GM19452 (cell line): ENCODE data around the gene RPAP3.
A peak's percentile ranks its signal among the peaks of the same experiment; 100 is the strongest.

Experiments
- ATAC-seq: cut with Tn5 transposase; IDR thresholded peaks from one replicate; pipeline ENCODE4 v1.9.1; 2021; ENCODE audit not compliant: unreplicated experiment

The RPAP3 gene, protein sequence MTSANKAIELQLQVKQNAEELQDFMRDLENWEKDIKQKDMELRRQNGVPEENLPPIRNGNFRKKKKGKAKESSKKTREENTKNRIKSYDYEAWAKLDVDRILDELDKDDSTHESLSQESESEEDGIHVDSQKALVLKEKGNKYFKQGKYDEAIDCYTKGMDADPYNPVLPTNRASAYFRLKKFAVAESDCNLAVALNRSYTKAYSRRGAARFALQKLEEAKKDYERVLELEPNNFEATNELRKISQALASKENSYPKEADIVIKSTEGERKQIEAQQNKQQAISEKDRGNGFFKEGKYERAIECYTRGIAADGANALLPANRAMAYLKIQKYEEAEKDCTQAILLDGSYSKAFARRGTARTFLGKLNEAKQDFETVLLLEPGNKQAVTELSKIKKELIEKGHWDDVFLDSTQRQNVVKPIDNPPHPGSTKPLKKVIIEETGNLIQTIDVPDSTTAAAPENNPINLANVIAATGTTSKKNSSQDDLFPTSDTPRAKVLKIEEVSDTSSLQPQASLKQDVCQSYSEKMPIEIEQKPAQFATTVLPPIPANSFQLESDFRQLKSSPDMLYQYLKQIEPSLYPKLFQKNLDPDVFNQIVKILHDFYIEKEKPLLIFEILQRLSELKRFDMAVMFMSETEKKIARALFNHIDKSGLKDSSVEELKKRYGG

DNA sequence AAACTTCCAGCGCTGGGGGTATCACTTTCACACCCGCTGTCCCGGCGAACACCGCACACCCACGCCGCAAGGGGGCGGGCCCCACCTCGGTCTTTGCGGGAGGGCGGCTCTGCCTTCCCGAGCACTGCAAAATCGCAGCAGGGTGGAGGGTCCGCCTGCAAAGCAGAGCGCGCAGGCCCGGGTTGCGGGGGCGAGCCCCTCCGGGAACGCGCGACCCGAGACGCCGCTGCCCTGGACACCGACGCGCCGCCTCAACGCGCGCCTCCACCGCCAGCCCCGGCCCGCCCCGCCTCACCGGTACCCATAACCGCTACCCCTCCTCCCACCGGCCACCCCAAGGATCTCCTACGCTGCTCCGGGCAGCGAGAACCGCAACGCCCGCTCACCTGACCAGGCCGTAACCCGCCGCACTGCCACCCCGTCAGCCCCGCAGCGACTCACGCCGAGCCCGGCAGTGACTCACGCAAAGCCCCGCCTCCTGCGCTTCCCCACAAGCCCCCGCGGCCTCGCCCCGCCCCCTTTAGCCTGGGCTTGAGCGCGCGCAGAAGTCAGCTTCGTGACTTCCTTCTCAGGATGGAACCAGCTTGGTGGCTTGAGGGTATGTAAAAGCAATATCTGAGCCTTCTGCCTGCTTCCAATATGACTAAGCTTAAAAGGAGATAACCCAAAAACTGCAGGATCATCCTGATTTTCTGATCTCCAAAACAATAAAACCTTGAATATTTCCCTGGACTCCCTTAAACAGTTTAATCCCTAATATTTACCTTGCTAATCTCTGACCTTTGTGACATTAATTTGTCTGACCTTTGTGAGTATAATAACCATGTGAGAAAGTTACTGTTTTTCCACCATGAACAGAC is at the start of gene RPAP3:
TSS of gene RPAP3 (minus strand) at position 465 of the 860 bp plus-strand sequence. CDS start 3,190 bp downstream, outside the sequence.
- peak; percentile 79 for ATAC-seq

DNA sequence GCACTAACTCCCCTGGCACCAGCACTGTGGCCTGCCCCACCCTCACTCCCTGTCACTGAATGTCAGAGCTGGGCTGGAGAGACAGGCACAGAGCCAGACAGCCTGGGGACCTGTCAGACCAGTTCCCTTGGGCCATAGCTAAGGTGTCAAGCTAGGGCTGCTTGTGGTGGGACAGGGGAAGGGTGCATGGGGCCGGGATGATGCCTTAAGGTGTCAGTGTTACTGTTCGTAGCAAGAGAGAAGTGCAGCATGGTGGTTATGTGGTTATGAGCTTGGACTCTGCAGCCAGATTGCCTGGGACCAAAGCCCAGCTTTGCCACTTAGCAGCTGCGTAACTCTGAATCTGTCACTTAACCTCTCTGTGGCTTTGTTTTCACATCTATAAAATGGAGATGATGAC is 49.1 kb upstream of the RPAP3 start:
- peak; percentile 23 for ATAC-seq

DNA sequence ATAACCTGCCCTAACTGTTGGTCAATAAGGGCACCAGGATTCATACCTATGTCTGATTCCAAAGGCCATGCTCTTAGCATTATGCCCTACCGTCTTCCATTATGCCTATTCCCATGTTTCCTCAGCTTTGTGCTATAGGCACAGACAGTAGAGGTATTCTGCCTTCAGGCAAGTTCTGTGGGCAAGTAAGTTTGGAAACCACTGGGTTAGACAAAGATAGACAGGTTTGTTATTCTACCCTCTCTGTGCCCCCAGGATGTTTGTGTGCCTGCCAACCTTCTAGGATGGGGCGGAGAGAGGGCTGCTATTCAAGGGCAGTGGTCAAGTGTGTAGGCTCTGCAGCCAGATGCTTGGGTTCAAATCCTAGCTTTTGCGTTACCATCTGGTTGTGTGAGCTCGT is 48.3 kb upstream of the RPAP3 start:
- no peak for ATAC-seq

DNA sequence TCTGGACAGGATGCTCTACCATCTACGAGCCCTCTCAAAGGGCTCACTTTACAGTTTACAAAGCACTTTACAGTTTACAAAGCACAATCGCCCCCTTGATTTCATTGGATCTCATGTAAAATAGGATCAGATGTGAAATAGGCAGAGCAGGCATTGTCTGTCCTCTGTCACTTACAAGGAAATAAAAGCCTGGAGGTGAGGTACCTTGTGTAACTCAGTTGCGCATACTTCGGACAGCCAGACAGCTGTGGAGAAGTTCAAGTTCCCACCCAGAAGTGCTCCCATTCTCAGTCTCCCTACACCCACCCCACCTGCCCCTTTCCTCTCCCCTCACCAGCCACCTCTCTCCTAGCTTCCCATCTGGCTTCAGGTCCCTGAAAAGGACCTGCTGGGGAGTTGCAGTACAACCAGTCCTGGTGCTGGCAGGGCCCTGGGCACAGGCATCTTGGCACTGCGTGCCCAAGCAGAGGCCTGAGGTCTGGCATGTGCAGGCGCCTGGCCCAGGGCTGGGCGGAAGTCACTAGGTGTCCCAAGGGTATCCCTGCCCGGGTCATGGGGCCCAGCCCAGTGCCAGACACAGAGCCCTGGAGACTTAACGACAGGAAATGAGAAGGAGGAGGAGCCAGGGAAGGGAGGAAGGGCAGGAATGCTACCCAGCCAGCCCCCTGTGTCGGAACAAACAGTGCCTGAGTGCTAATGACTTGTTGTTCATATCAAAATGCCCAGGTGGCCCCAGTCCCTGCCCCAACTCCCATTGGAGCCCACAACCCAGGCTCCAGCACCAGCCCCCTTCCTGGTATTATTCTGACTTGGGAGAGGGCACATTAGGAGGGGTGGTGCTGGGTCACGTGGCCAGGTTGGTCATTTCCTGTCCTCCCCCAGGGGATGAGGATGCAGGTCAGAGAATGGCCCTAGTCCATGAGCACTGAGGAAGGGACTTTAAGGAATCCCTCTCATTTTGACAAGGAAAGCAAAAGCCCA is 47.5 kb upstream of the RPAP3 start:
- ATAC-seq: no peak

DNA sequence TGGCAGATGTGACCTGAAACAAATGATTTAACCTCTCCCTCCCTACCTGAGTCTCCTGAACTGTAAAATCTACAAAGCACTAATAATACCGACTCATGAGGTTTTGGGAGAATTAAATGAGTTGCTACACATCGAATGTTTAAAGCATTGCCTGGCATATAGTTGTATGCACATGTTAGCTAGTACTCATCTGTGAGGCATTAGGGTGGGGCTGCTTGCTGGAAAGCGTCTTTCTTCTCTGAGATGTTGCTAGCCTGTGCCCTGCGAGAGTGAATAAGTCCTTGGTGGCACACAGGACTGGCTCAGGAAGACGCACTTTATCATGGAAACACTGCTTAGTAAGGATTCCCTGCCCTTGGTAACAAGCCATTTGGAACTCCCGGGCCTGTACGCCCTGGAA is 46.7 kb upstream of the RPAP3 start:
- ATAC-seq: no peak

DNA sequence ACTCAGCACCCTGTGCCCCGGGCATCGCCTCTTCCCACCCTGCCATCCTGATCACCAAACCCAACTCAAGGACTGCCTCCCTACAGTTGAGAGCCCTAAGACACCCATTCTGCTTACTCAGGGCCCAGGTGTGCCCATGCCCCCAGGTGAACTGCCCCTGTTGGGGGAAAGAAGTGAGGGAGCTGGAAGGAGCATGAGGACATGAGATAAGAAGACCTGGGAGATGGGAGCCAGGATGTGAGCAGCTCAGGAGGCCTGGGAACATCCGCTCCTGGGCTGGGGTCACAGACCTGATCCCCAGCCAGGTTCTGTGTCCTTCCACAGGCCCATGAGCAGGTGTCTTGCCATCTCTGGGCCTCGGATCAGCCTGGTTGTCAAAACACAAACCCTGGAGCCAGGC is 46.3 kb upstream of the RPAP3 start:
- no peak for ATAC-seq

DNA sequence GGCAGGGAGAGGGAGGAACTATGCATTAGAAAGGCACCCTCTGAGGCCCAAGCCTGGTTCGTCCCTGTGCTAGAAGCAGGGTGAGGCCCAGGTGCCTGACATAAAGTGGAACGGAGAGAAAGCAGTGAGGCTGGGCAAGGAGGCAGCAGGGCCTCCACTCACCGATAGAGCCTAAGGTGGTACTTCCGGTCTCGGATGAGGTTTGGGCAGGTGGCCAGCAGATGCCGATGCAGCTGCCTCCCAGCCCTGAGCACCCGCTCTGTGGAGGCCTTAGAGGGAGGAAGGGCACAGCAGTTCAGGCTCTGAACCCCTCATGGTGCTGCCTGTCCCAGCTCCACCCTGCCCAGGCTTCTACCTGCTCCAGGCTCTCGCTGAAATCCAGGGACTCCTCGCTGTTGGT is 45.7 kb upstream of the RPAP3 start:
- no peak for ATAC-seq

DNA sequence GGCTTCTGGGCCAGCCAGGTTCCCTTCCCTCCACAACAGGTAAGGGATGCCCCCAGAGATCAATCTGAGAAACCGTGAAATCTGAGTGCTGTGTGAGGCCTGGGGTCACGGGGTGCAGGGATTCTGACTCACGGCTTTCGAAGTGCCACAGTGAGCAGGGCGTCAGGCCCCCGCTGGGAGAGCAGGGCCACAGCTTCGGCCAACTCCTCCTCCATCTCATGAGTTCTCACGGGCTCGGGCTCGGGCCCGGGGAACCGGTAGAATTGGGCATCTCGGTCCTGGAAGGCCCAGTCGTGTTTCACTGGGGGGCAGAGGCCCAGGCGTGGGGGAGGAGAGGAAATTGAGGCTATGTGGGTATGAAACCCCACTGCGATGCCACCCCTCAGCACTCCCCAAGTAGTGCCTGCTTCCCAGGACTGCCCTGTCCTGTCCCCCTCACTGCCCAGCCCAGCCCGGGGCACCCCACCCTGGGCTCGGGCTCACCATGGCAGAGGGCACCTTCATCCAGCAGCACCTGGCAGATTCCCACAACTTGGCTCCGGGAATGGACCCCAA is 45.2 kb upstream of the RPAP3 start:
- ATAC-seq: no peak

DNA sequence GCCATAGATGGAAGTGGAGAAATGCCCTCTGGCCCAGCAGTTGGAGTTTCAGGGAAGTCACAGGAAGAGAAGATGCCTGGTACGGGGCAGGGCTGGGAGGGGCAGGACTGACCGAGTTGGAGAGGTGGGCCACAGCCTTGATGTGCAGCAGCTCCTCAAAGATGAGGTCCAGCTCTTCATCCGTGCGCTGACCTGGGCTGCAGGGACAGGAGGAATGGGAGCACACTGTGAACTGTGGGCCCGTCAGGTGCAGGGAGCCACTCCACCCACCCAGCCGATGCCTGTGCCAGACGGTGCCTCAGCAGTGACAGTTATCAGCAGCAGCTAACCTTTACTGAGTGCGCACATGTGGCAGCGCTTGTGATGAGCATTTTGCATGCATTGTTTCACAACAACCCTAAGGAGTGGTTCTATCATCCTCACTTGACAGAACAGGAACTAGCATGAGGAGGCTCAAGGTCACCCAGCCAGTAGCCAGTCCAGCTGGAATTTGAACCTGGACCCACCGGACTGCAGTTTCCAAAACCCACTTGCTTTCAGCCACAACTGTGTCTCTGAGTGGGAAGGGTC is 44.5 kb upstream of the RPAP3 start:
- ATAC-seq: no peak

DNA sequence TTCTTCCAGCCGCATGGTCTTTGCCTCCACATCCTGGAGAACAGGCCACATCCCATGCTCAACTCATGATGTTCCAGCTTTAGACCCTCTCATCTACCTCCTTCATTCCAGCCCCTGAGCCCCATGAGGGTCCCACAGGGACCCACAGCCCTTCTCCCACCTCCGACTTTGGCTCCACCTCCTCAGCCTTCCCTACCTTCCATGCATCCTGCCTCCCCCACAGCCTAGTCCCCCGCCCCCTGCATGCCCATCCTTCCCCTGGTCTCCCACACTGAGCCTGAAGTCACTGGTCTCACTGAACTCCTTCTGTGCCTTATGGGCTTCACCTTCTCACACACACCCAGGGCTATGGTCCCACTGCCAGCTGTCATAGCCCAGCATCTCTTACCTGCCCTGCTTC is 43.1 kb upstream of the RPAP3 start:
- ATAC-seq: no peak

DNA sequence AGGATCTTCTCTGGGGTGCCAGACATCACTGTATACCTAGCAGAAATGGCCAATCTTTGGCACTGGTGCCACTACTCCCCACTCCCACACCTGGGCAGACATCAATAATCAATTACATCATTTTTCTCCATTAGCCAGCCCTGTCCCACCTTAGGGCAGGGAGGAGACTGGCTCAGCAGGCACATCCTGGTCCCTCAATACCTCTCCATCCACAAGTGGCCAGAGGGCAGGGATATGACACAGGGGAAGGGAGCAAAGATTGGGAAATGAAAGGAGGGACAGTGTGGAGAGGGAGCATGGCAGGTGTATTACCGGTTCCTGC is 42.6 kb upstream of the RPAP3 start:
- no peak for ATAC-seq

DNA sequence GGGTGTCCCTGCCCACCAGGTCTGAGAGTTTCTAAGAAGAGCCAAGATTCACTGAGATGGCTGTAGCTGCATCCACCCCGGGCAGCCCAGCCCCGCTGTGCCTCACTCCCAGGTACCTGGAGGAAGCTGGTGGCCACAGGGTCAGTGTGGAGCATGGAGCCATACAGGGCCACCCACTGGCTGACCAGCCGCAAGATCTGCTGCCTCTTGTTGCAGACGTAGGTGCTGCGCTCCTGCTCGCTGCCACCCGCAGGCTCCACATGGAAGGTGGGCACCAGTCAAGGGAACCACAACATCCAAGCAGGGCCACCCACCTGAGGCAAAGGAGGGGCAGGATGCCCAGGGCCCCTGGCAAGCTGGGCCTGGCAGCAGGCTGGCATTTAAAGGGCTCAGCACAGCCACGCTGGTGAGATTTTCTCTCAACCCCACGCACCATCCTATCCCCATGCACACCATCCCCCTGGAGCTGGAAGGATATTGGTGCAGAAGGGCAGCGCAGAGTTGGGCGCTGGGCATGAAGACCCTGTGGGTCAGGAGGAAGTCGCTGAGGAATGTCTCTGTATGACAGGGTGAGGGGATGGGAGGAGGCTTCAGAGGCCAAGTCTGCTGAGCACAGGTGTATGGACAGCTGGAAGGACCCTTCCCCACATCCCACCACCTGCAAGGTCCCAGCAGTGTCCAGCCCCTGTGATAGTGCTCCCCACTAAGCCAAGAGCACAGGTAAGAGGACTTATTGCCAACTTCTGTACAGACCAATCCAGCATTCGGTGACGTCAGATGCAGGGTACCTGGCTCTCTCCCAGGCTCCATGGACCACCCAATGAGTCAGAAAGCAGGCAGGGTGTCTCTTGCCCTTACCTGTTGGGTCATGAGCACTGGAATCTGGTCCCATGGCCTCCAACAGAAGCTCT is 42.0 kb upstream of the RPAP3 start:
- ATAC-seq: no peak

DNA sequence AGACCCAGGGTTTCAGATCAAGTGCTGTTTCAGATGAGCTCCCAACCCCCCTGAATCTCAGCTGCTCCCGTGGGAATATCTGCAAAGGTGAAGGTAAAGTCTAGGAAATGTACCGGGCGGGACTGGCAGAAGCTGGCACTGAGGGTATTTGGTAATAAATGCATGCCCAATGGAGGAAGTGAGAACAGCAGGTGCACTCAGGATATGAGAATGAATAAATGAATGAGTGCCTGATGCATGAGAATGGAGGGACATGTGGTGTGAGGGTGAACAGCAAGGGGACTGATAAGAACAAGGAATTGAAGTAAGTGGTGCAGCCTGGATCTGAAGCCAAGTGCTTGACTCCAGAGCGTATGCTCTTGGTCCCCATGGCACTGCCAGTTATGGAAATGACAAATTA is 41.3 kb upstream of the RPAP3 start:
- no peak for ATAC-seq

DNA sequence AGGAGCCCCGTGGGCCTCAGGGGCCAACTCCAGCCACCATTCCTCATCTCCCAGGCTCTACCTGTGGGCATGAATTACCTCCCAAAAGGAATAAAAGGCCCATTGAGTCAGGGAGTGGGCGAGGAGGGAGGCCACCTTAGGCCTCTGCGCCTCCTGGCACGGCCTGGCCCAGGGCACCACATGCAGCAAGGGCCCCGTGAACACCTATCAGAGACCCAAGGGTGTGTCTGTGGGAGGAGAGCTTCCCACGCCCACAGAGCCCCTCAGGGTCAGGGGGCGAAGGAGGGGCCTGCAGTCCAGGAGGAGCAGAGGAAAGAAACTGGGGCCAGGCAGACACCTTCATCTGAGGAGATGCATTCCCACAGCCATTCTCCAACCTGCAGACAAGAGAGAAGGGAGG is 40.7 kb upstream of the RPAP3 start:
- no peak for ATAC-seq

DNA sequence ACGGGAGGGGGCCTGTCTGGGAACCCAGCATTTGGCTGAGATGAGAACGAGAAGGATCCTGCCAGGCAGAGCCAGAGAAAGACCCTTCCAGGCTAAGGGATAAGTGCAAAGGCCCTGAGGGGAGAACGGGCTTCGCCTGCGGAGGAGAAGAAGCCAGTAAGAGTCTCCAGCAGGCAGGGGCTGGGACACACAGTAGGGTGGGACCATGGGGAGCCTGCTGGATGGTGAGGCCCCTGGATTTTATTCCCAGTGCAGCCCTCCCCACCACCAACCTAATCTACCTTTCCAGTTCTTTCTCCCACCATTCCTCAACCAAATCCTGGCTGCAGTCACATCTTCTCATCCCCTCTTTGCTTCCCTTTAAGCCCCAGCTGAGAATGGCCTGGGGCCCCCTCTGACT is 40.2 kb upstream of the RPAP3 start:
- no peak for ATAC-seq

DNA sequence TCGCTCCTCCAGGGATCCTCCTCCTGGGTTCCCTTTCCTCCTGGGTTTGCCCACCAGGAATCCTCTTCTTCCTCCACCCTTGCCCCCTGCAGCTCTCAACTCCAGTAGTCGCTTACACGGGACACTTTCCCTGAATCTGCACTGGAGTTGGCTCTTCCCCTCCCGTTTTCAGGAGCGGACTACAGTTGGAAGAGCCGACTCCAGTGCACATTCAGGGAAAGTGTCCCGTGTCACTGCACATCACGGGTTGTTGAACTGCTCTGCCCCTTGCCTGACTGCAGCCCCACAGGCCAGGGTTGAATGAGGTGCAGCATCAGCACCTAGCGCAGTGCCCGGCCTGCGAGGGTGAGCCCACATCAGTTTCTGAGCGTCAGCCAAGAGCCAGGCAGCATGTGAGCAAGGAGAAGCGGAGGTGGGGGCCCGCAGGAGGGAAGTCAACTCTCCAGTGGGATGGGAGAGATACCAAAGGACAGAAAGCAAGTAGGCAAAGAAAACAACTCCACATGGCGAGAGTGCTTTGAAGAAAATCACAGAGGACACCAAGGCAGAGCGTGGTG is 39.7 kb upstream of the RPAP3 start:
- no peak for ATAC-seq

DNA sequence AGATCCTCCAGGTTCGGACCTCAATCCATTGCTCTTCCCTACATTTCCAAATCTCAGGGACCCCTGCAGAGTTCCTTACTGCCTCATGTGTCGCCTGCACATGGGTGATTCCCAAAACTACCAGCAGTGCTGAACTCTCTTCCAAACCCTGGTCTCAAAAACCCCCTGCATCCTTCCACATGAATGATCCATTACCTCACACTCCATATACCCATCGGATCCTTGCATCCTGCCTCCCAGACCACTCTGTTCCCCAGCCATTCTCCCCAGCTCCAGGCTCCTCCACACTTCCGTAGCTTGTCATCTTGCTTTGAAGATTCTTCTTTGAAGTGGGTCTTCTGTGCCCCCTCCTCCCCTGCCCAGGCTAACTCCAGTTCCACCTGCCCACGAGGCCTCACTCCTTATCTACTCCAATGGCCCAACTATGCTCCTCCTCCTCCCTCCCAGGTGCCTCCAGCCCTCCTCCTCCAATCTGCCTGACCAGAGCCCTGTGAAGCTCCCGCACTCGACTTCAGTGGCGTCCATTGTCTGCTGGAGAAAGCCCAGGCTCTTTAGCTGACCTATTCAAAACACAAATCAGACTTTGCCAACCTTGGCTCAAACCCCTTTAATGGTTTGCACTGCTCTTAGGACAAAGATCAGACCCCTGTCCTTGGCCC is 39.1 kb upstream of the RPAP3 start:
- ATAC-seq: no peak

DNA sequence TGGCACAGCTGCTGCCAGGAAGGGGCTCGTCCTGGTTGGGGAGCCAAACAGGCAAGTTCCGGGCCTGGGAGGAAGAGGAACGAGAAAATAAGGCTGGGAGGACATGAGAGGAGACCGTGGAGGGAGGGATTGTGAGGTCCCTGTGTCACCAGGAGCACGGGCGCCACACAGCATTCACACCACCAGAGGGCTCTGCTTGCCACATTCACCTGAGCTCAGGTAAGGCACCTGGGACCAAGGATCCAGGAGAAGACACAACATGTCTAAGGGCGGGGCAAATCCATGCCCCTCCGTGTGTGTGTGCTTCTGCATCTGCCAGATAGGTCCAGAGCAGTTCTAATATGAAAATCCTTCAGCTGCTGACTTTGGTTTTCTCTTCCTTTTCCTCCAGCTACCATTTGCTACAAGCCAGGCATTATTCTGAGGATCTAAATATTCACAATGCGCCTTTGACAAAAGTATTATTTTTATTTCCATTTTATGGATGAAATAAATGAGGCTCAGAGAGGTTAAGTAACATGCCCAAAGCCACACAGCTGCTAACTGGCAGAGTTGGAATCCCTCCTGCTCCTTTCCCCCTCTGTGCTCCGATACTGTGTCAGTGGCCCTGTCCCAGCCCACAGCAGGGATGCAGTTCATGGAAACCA is 38.3 kb upstream of the RPAP3 start:
- no peak for ATAC-seq
